A673 (cell line): ENCODE data around the gene TBC1D22A. TPM values are rescaled to one million over a fixed set of nuclear protein-coding genes. Genes with fewer than 3 reads are reported as not detected.

Experiments
- BruUV-seq: library from RNA; stranded (reverse); fragments of 400-500 nt; replicated peaks from 2 replicates; lab custom pipeline; 2021; lab: Mats Ljungman, UMichigan
- CTCF ChIA-PET: fragments of 300-600 bp; sonication (Branson Sonifier 250); formaldehyde crosslinking; loops from one replicate; lab custom pipeline; 2022; ENCODE audit warnings: antibody characterized with exemption; lab: Charles Lee
- POLR2A ChIA-PET: fragments of 300-600 bp; sonication (Branson Sonifier 250); formaldehyde crosslinking; loops from one replicate; lab custom pipeline; 2022; ENCODE audit warnings: antibody characterized with exemption; ENCODE audit not compliant: low non-redundant PET; lab: Charles Lee
- DNase-seq: peaks from one replicate; pipeline ENCODE4 v3.0.0-alpha.2; 2015; ENCODE audit warnings: low spot score
- H3K27ac ChIP-seq: fragments of 200-600 bp; sonication (generic); 2 replicates; pipeline ENCODE4 v1.5.1; 2016; ENCODE audit warnings: mixed run types, low read depth, mild to moderate bottlenecking, mixed read lengths, antibody characterized with exemption, low read length; ENCODE audit not compliant: poor library complexity, severe bottlenecking
- H3K27me3 ChIP-seq: fragments of 200-600 bp; sonication (generic); replicated peaks from 2 replicates; pipeline ENCODE4 v1.6.1; 2017; ENCODE audit warnings: mixed run types, low read depth, mild to moderate bottlenecking, mixed read lengths, antibody characterized with exemption, low read length; ENCODE audit not compliant: insufficient read depth, poor library complexity
- H3K36me3 ChIP-seq: fragments of 200-600 bp; sonication (generic); 2 replicates; pipeline ENCODE4 v1.6.1; 2016; ENCODE audit warnings: mixed run types, mild to moderate bottlenecking, mixed read lengths, antibody characterized with exemption, low read length; ENCODE audit not compliant: insufficient read depth, poor library complexity, severe bottlenecking
- H3K4me1 ChIP-seq: fragments of 200-600 bp; sonication (generic); 2 replicates; pipeline ENCODE4 v1.6.1; 2017; ENCODE audit warnings: mixed run types, mild to moderate bottlenecking, mixed read lengths, antibody characterized with exemption, low read length; ENCODE audit not compliant: insufficient read depth, poor library complexity, severe bottlenecking
- H3K4me3 ChIP-seq: fragments of 200-600 bp; sonication (generic); 2 replicates; pipeline ENCODE4 v1.5.1; 2016; ENCODE audit warnings: low read depth, mixed run types, mild to moderate bottlenecking, mixed read lengths, low read length; ENCODE audit not compliant: poor library complexity, severe bottlenecking
- H3K9me3 ChIP-seq: fragments of 200-600 bp; sonication (generic); 2 replicates; pipeline ENCODE4 v1.6.1; 2016; ENCODE audit warnings: mixed run types, low read depth, mild to moderate bottlenecking, mixed read lengths, antibody characterized with exemption, low read length; ENCODE audit not compliant: poor library complexity, severe bottlenecking
- CTCF ChIP-seq: fragments of 300-800, 200-600 bp; sonication (generic); conservative IDR thresholded peaks from 2 replicates; pipeline ENCODE4 v1.5.1; 2017; ENCODE audit warnings: low read depth, mild to moderate bottlenecking, antibody characterized with exemption, low read length, moderate library complexity, mixed read lengths
- EZH2 ChIP-seq: fragments of 200-600 bp; sonication (generic); IDR thresholded peaks from 2 replicates; pipeline ENCODE4 v1.6.1; 2017; ENCODE audit warnings: borderline replicate concordance, low read depth, mild to moderate bottlenecking, mixed read lengths, antibody characterized with exemption, low read length; ENCODE audit not compliant: poor library complexity, severe bottlenecking
- intact Hi-C: fragments of 100-400 bp; cut with micrococcal nuclease; formaldehyde crosslinking; loops from one replicate; pipeline ENCODE4 v1.10.0; 2022; ENCODE audit not compliant: unreplicated experiment
- total RNA-seq: library from RNA; stranded (reverse); gene quantifications from 2 replicates; pipeline ENCODE4 v1.2.3, GENCODE V29; 2021

TBC1D22A gene
- total RNA-seq, 1 experiment from 2014 or later, result 22.5 TPM

DNA sequence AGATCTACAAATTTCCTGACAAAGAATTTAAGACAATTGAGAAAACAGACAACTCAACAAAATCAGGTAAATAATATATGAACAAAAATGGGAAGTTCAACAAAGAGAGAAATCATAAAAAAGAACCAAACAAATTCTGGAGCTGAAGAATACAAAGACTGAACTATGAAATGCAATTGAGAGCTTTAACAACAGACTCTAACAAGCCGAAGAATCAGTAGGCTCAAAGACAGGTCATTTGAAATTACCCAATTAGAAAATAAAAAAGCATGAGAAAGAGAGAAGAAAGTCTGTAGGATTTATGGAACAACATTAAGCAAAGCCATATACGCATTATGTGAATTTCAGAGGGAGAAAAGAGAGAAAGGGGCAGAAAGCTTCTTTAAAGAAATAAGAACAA, 72.8 kb downstream of the TBC1D22A start:
- BruUV-seq, result no TSS peak
- TF ChIP-seq EZH2, result no peak
- TF ChIP-seq CTCF, result no peak
- H3K27me3 ChIP-seq, result no peaks in the 10 kb centered on the region
- POLR2A ChIA-PET, result interaction anchor here (0.7 kb wide), 1 partner anchor 996 kb away, joined by 3 read pairs; no protein-coding TSS in a partner anchor
- no peaks in the 10 kb centered on the region for H3K36me3 ChIP-seq
- H3K9me3 ChIP-seq, result peaks cover 21% of the 10 kb centered on the region
- DNase-seq, result no peak
- intact Hi-C loops, result no loop called here
- H3K27ac ChIP-seq, result no peak overlapping the region
- H3K4me3 ChIP-seq, result no peak overlapping the region
- H3K4me1 ChIP-seq, result peaks cover 14% of the 10 kb centered on the region
- CTCF ChIA-PET, result no interaction called here

DNA sequence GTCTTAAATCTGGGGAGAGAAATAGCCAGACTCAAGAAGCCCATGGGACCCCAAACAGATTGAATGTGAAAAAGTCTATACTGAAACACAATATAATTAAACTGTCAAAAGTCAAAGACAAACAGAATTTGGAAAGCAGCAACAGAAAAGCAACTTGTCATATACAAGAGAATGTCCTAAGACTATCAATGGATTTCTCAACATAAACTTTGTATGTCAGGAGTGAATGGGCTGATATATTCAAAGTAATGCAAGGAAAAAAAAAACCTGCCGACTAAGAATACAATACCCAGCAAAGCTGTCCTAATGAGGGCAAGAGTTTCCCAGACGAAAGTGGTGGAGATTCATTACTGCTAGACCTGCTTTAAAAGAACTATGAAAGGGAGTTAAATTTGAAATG, 73.2 kb downstream of the TBC1D22A start:
- intact Hi-C loops, result no loop called here
- Histone ChIP-seq H3K36me3 (no peaks in the 10 kb centered on the region), H3K4me3 (no peak overlapping the region), H3K4me1 (peaks cover 10% of the 10 kb centered on the region), H3K27ac (no peak overlapping the region), H3K27me3 (no peaks in the 10 kb centered on the region), H3K9me3 (peaks cover 21% of the 10 kb centered on the region)
- DNase-seq, result no peak
- ChIA-PET CTCF (no interaction called here), POLR2A (interaction anchor here (0.7 kb wide), 1 partner anchor 996 kb away, joined by 3 read pairs; no protein-coding TSS in a partner anchor)
- TF ChIP-seq EZH2 (no peak), CTCF (no peak)
- no TSS peak for BruUV-seq

GRCh38 chr22:46841522-46841921, 79.1 kb downstream of the TBC1D22A start:
- peaks cover 6% of the 10 kb centered on the region for H3K9me3 ChIP-seq
- BruUV-seq, result no TSS peak
- CTCF ChIA-PET, result no interaction called here
- intact Hi-C loops, result no loop called here
- POLR2A ChIA-PET, result no interaction called here
- H3K27me3 ChIP-seq, result no peaks in the 10 kb centered on the region
- no peak overlapping the region for H3K4me3 ChIP-seq
- no peaks in the 10 kb centered on the region for H3K36me3 ChIP-seq
- no peak overlapping the region for H3K27ac ChIP-seq
- no peak for DNase-seq
- TF ChIP-seq EZH2 (no peak), CTCF (no peak)
- H3K4me1 ChIP-seq, result peaks cover 5% of the 10 kb centered on the region
